KBM-7 (cell line): Measurements from ENCODE around the gene EIF2AK2.

Experiments used
- DNase-seq: peaks from one replicate; pipeline ENCODE4 v3.0.0-alpha.2; 2015
- in situ Hi-C: fragments of 300-500 bp; cut with MboI; formaldehyde crosslinking; loops from 2 replicates; pipeline ENCODE4 v1.14.3; 2020; ENCODE audit warnings: low sequenced_read_pairs, low pct_unique_long_range_greater_than_20kb, mixed read lengths

The EIF2AK2 gene

GRCh38 chr2:37110306-37111212 lies 46.2 kb downstream of the EIF2AK2 start:
- no peak for DNase-seq
- in situ Hi-C loops: no loop called here

- in situ Hi-C loops: no loop called here
Observed at GRCh38 chr2:37109523-37109922, 47.3 kb downstream of the EIF2AK2 start.

DNA sequence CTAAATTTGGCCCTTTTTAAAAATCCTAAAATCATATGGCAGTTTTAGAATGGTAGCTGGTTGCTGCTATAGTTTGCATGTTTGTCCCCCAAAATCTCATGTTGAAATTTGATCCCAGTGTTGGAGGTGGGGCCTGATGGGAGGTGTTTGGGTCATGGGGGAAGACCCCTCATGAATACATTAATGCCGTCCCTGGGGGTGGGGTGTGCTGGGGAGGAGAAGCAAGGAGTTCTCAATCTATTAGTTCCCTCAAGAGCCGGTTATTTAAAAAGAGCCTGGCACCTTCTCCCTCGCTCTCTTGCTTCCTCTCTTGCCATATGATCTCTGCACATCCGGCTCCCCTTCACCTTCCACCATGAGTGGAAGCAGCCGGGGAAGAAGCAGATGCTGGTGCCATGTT lies 51.6 kb downstream of the EIF2AK2 start:
- DNase-seq: no peak
- in situ Hi-C loops: no loop called here

More at GRCh38 chr2:37109523-37109922, 47.3 kb downstream of the EIF2AK2 start:
- no peak for DNase-seq

DNA sequence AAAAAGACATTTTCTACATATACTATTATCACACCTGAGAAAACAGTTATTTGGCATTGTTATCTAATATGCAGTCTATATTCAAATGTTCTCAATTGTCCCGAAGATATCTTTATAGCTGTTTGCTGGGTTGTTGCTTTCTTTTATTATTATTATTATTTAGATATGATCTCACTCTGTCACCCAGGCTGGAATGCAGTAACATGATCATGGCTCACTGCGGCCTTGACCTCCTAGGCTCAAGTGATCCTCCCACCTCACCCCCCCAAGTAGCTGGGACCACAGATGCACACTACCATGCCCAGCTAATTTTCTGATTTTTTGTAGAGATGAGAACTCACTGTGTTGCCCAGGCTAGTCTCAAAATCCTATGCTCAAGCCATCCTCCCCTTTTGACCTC lies 52.6 kb downstream of the EIF2AK2 start:
- in situ Hi-C loops: no loop called here
- DNase-seq: no peak

DNA sequence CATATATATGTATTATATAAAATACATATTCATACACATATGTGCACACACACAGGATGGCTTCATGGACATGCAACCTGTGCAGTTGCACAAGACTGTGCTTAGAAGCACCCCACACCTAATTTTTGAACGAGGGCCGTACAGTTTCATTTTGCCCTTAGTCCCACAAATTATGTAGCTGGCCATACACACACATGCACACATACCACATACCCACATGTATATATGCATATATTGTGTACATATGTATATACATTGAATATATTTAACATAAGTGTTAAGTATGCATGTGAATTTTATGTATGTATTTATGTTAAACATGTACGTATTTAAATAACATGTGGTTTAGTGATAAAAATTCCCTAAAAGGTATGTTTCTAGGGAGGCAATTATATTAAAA lies 54.2 kb downstream of the EIF2AK2 start:
- DNase-seq: no peak
- in situ Hi-C loops: no loop called here

GRCh38 chr2:37100054-37100453 lies 56.7 kb downstream of the EIF2AK2 start:
- no peak for DNase-seq
- in situ Hi-C loops: no loop called here

DNA sequence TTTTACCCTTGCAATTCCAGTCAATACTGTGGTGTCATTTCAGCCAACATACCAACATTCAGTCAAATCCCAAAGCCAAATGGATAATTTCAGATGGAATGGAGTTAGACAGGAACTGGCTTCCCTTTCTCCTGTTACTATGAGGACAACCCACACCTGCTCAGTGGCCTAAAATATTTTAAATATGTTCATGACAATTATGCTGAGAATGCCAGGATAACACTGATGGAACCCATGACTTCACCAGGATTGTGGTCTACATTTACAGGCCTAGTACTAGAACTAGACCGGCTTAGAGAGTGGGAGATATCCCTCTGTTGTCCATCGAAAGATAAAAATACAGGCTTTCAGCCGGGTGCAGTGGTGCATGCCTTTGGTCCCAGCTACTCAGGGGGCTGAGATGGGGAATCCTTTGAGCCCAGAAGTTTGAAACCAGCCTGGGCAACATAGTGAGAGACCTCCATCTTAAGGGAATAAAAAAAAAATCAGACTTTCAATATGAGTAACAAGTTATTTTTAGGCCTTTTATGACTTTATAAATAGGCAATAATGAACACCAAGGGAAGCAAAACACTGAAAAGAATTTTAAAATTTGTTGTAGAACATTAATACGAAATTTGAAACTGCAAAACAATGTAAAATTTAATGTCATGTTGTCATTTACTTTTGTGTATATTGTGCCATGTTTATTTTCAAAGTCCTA lies 58.2 kb downstream of the EIF2AK2 start:
- no peak for DNase-seq
- in situ Hi-C loops: no loop called here

- in situ Hi-C loops: no loop called here
- DNase-seq: no peak
Observed at GRCh38 chr2:37096568-37096967, 60.2 kb downstream of the EIF2AK2 start.

GRCh38 chr2:37091873-37092272 lies 64.9 kb downstream of the EIF2AK2 start:
- DNase-seq: no peak
- in situ Hi-C loops: no loop called here

- in situ Hi-C loops: no loop called here
- DNase-seq: no peak
Observed at GRCh38 chr2:37090019-37090477, 66.7 kb downstream of the EIF2AK2 start.

GRCh38 chr2:37085731-37086147 lies 71.0 kb downstream of the EIF2AK2 start:
- in situ Hi-C loops: no loop called here
- DNase-seq: no peak

DNA sequence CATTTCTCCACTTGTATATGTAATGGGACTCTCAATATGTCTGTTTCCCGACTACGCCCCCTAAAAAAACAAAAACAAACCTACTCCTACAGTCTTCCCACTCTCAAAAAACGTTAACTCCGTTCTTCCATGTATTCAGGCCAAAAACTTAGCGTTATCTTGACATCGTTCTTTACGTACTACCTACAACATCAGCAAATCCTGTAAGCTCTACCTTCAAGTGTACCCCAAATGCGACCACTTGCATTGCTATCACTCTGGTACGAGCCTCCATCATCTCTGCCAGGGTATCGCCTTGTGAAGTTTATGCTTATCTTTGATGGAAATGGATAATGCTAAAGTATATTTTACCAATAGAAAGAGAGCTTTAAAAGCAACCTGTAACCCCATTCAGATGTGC lies 72.0 kb downstream of the EIF2AK2 start:
- in situ Hi-C loops: no loop called here
- no peak for DNase-seq

GRCh38 chr2:37083873-37084794 lies 72.6 kb downstream of the EIF2AK2 start, which contains the start of the genes GPATCH11 and HEATR5B:
Gene GPATCH11, plus strand, starts transcription at chr2:37084518. Its CDS starts 3,864 bp downstream, at chr2:37088382.
Gene HEATR5B, minus strand, starts transcription at chr2:37084372. Its CDS starts 958 bp downstream, at chr2:37083414.
- in situ Hi-C loops: no loop called here

DNA sequence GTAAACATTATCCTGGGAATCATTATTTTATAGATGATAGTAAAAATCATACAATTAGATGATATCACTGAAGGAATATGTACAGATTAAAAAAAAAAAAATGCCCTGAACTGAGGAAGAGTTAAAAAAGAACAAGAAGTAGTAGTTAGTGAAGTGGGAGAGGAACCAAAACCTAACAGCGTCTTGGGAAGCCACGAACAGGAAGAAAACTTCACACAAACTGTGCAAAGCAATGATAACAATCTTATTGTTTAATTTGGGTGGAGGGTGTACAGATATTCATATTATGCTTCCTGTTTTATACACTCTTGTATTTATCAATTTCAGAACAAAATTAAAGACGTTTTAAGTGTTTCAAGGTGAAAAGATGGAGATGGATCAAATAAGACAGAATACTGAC lies 76.1 kb downstream of the EIF2AK2 start:
- DNase-seq: peak; percentile 39
- in situ Hi-C loops: no loop called here

More at GRCh38 chr2:37083873-37084794, 72.6 kb downstream of the EIF2AK2 start, which contains the start of the genes GPATCH11 and HEATR5B:
- peak; percentile 98 for DNase-seq

DNA sequence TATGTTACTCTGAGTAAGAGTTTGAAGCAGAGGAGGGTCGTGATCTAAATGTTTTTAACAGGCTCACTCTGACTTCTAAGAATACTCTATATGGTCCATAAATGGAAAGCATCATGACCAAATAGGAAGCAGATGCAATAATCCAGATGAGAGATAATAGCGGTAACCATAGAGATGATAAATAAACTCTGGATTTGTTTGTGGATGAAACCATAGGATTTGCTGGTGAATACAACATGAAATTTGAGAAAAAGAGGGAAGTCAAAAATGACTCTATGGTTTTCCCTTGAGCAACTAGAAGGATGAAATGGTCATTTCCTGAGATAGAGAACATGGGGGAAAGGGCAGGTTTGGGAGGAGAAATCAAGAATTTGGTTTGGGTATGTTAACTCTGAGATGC lies 76.5 kb downstream of the EIF2AK2 start:
- in situ Hi-C loops: no loop called here
- DNase-seq: peak; percentile 70

DNA sequence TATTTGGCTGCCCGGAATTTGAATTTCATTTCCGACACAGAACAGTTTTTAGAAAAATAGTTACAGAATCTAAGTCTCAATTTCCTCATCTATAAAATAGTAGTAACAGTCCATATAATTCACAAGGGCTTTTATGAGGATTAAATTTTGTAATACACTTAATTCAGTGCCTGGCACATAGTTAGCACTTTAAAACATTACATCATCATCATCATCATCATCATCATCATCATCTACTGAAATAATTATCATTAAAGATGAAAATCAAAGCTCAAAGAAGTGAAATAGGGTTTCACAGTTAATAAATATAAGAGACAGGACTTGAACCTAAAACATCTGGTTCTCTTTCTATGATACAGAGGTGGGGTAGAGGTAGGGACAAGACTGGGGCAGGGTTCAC lies 85.8 kb downstream of the EIF2AK2 start:
- in situ Hi-C loops: no loop called here
- no peak for DNase-seq

GRCh38 chr2:37068686-37069085 lies 88.1 kb downstream of the EIF2AK2 start:
- in situ Hi-C loops: no loop called here
- no peak for DNase-seq

DNA sequence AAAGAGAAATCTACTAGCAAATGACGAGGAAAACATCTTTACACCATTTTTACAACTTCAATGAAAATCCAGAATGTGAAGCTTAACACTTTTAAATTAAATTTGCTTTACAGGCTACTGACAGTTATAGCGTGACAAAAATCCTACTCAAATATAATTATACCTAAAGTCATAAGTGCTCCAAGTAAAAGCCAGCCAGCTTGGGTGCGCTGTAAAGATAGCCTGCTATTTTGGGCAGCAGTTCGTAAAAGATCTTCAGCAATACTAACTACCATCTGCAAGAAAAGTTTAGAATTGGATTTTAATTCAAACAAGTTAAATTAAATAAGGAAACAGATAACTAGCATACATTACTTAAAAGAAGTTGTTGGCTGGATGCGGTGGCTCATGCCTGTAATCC lies 95.0 kb downstream of the EIF2AK2 start:
- in situ Hi-C loops: no loop called here
- DNase-seq: no peak
